B cell (primary cell): Measurements from ENCODE around the gene APOE.

Source experiments
- EZH2 ChIP-seq: IDR thresholded peaks from 2 replicates; pipeline ENCODE4 v1.6.1; 2012; ENCODE audit warnings: borderline replicate concordance, low read depth, mild to moderate bottlenecking, moderate library complexity, low read length; ENCODE audit not compliant: insufficient read depth, poor library complexity, severe bottlenecking
- TF ChIP-seq, protein P1 (sequence below): fragments of 200-600 bp; IDR thresholded peaks from one replicate; pipeline ENCODE4 v1.8.0; 2022; ENCODE audit warnings: antibody characterized with exemption, mild to moderate bottlenecking

DNA sequence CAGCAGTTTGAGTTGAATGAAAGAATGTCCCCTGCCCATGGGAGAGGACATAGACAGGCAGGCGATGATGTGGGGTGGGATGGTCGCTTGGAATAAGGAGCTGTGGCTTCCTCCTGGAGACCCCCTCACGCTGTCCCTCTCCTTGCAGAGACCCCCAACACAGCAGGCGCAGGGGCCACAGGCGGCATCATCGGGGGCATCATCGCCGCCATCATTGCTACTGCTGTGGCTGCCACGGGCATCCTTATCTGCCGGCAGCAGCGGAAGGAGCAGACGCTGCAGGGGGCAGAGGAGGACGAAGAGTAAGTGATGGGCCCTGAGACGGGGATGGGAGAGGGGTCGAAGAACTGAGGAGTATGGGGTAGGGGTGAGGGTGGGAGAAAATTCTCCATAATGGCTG is 23.5 kb upstream of the APOE start:
- TF ChIP-seq, protein P1, sequence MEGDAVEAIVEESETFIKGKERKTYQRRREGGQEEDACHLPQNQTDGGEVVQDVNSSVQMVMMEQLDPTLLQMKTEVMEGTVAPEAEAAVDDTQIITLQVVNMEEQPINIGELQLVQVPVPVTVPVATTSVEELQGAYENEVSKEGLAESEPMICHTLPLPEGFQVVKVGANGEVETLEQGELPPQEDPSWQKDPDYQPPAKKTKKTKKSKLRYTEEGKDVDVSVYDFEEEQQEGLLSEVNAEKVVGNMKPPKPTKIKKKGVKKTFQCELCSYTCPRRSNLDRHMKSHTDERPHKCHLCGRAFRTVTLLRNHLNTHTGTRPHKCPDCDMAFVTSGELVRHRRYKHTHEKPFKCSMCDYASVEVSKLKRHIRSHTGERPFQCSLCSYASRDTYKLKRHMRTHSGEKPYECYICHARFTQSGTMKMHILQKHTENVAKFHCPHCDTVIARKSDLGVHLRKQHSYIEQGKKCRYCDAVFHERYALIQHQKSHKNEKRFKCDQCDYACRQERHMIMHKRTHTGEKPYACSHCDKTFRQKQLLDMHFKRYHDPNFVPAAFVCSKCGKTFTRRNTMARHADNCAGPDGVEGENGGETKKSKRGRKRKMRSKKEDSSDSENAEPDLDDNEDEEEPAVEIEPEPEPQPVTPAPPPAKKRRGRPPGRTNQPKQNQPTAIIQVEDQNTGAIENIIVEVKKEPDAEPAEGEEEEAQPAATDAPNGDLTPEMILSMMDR, result no peak
- TF ChIP-seq EZH2, result no peak
